RWPE2 (cell line): Measurements from ENCODE around the gene FBLN7.

Experiments used
- ATAC-seq: fragments of 200-7000 bp; cut with Tn5 transposase; 3 replicates; pipeline ENCODE4 v1.9.1; 2021; ENCODE audit warnings: low read depth
- DNase-seq: peaks from one replicate; pipeline ENCODE4 v3.0.0-alpha.2; 2020; ENCODE audit warnings: low spot score
- H3K27ac ChIP-seq: fragments of 450-650 bp; 2 replicates; pipeline ENCODE4 v1.5.1; 2017; ENCODE audit warnings: mild to moderate bottlenecking; ENCODE audit not compliant: poor library complexity, severe bottlenecking
- H3K27me3 ChIP-seq: fragments of 250-450 bp; sonication (Bioruptor Pico); 2 replicates; pipeline ENCODE4 v1.5.1; 2021; ENCODE audit warnings: mild to moderate bottlenecking, moderate library complexity; ENCODE audit not compliant: insufficient read depth, poor library complexity, severe bottlenecking
- H3K36me3 ChIP-seq: fragments of 250-450 bp; sonication (Bioruptor Pico); 2 replicates; pipeline ENCODE4 v1.5.1; 2020; ENCODE audit warnings: low read depth, mild to moderate bottlenecking, moderate library complexity
- H3K4me1 ChIP-seq: fragments of 250-450 bp; sonication (Bioruptor Pico); 2 replicates; pipeline ENCODE4 v1.5.1; 2021; ENCODE audit warnings: mild to moderate bottlenecking, moderate library complexity; ENCODE audit not compliant: insufficient read depth, poor library complexity, severe bottlenecking
- H3K4me3 ChIP-seq: fragments of 250-450 bp; sonication (Bioruptor Pico); 2 replicates; pipeline ENCODE4 v1.5.1; 2021; ENCODE audit warnings: mild to moderate bottlenecking, moderate library complexity; ENCODE audit not compliant: severe bottlenecking
- H3K9me3 ChIP-seq: fragments of 250-450 bp; sonication (Bioruptor Pico); 2 replicates; pipeline ENCODE4 v1.5.1; 2021; ENCODE audit warnings: mild to moderate bottlenecking, moderate library complexity; ENCODE audit not compliant: severe bottlenecking
- CTCF ChIP-seq: fragments of 450-650 bp; IDR thresholded peaks from one replicate; pipeline ENCODE4 v1.5.1; 2017; ENCODE audit warnings: mild to moderate bottlenecking, moderate library complexity; ENCODE audit not compliant: poor library complexity, severe bottlenecking

Gene FBLN7

DNA sequence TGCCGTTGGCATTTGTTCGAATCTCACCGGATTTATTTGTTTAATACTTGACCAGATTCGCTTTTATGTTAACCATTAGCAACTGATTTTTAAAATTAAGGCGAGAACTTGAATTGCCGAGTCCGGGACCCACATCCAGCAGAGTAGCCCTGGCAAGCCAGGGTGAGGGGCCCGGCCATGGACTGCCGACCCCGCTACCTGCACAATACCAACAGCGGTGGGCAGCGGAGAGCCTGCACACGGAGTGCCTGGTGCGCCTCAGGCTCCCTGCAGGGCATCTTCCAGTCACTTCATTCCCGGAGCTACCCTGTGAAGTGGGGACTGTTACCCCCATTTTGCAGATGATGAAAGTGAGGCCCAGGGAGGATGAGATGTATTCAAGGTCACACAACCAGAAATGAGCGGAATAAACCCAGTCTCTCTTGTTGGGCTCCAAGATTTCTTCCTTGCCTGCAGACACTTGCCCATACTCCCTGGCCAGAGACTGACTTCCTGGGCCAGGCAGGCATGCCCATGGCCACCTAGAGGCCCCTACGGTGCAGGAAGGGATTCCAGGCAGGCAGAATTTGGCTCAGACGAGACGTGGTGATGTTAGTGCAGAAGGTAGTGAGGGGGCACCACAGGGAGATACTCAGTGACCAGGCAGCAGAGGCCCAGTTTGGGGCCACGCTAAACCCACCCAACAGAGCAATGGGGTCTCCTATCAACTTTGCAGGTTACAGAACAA is 2.9 kb downstream of the FBLN7 start:
- ATAC-seq, result no peak
- H3K4me3 ChIP-seq, result no peak overlapping the region
- no peaks in the 10 kb centered on the region for H3K9me3 ChIP-seq
- no peak for DNase-seq
- no peak overlapping the region for H3K27ac ChIP-seq
- peaks cover 3% of the 10 kb centered on the region for H3K27me3 ChIP-seq
- no peak for TF ChIP-seq CTCF
- H3K4me1 ChIP-seq, result peaks cover 5% of the 10 kb centered on the region
- no peaks in the 10 kb centered on the region for H3K36me3 ChIP-seq

DNA sequence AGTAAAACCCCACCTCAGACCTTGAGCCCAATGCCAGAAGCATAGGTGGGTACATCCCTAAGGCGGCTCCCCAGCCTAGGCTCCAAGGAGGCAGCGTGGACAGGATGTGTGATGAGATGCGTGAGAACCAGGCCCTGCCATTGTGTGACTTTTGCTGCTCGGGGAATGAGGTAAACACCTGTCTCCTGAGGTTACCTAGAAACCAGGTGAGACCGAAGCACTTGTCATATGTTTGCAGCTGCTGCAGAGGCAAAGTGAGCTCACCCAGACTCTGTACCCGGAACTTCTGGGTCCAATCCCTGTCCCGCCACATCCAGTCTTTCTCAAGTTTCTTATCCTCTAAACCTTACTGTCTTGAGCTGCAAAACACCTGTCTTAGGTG is 3.4 kb downstream of the FBLN7 start:
- Histone ChIP-seq H3K36me3 (no peaks in the 10 kb centered on the region), H3K27me3 (peaks cover 3% of the 10 kb centered on the region), H3K4me1 (peaks cover 5% of the 10 kb centered on the region), H3K27ac (no peak overlapping the region), H3K4me3 (no peak overlapping the region), H3K9me3 (no peaks in the 10 kb centered on the region)
- no peak for DNase-seq
- TF ChIP-seq CTCF, result no peak
- no peak for ATAC-seq

- TF ChIP-seq CTCF, result no peak
- H3K27me3 ChIP-seq, result peaks cover 3% of the 10 kb centered on the region
- H3K4me3 ChIP-seq, result no peak overlapping the region
- ATAC-seq, result no peak
- peaks cover 4% of the 10 kb centered on the region for H3K4me1 ChIP-seq
- H3K36me3 ChIP-seq, result no peaks in the 10 kb centered on the region
- no peaks in the 10 kb centered on the region for H3K9me3 ChIP-seq
- no peak for DNase-seq
- no peak overlapping the region for H3K27ac ChIP-seq
Measured at GRCh38 chr2:112142525-112143078, 4.4 kb downstream of the FBLN7 start.

GRCh38 chr2:112143150-112143549 is 5.0 kb downstream of the FBLN7 start:
- Histone ChIP-seq H3K27ac (no peak overlapping the region), H3K9me3 (no peaks in the 10 kb centered on the region), H3K4me1 (no peaks in the 10 kb centered on the region), H3K27me3 (no peaks in the 10 kb centered on the region), H3K4me3 (no peak overlapping the region), H3K36me3 (no peaks in the 10 kb centered on the region)
- no peak for TF ChIP-seq CTCF
- no peak for DNase-seq
- ATAC-seq, result no peak

- ATAC-seq (no peak), DNase-seq (no peak)
- Histone ChIP-seq H3K4me3 (no peak overlapping the region), H3K27ac (no peak overlapping the region), H3K36me3 (no peaks in the 10 kb centered on the region), H3K4me1 (no peaks in the 10 kb centered on the region), H3K27me3 (no peaks in the 10 kb centered on the region), H3K9me3 (no peaks in the 10 kb centered on the region)
- no peak for TF ChIP-seq CTCF
Measured at GRCh38 chr2:112144966-112145365, 6.8 kb downstream of the FBLN7 start.
